ENCODE measurements around the gene NCK2. TPM values are rescaled to one million over a fixed set of nuclear protein-coding genes. Genes with fewer than 3 reads are reported as not detected.

The NCK2 gene
- total RNA-seq, 1 donor from 2014 or later, result 82.9 TPM

DNA sequence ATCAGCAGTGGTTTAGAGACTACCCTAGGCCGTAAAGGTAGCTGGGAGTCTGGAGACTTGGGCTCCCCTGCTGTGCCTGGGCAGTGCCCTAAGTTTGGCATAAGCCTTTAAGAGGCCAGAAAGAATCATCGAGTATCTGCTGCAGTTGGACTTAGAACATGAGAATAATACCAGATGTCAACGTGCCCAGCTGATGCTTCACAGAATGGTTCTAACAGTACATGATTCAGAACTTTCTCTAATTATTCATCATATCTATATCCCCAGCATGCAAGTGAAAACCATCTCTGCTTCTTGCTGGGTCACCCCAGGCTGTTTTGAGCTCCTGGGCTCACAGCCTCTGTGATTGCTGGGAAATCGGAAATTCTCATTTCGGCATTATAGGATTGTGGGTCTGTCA, 118.1 kb downstream of the NCK2 start:
- H3K36me3 ChIP-seq (ENCODE audit: control insufficient read depth, insufficient read depth, low read length), result no peaks in the 10 kb centered on the region
- TF ChIP-seq, protein P1, sequence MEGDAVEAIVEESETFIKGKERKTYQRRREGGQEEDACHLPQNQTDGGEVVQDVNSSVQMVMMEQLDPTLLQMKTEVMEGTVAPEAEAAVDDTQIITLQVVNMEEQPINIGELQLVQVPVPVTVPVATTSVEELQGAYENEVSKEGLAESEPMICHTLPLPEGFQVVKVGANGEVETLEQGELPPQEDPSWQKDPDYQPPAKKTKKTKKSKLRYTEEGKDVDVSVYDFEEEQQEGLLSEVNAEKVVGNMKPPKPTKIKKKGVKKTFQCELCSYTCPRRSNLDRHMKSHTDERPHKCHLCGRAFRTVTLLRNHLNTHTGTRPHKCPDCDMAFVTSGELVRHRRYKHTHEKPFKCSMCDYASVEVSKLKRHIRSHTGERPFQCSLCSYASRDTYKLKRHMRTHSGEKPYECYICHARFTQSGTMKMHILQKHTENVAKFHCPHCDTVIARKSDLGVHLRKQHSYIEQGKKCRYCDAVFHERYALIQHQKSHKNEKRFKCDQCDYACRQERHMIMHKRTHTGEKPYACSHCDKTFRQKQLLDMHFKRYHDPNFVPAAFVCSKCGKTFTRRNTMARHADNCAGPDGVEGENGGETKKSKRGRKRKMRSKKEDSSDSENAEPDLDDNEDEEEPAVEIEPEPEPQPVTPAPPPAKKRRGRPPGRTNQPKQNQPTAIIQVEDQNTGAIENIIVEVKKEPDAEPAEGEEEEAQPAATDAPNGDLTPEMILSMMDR (IDR thresholded peaks at IDR 0.05; ENCODE audit: insufficient read depth, low read length, poor library complexity, severe bottlenecking), result no peak
- DNase-seq (ENCODE audit: low read depth), result no peak
- no peaks in the 10 kb centered on the region for H3K27me3 ChIP-seq (ENCODE audit: control insufficient read depth, insufficient read depth, low read length)
- H3K4me3 ChIP-seq (ENCODE audit: low read depth, low read length), result no peak overlapping the region

DNA sequence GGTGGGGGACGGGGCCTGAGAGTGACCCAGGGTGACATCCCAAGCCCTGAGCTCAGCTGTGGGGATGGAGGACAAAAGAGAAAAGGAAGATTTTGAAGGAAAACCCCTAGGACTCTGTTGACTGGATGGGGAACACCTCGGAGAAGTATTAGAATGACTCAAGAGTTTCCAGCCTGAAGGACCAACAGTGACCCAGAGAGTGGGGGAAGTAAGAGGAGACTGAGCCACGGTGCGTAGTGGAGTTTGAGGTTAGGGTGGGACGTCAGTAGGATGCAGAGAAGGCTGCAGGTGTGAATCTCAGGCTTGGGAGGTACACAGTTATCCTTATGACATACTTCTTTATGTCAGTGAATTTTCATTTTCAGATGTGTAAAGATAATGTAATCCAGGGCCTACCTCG, 119.5 kb downstream of the NCK2 start:
- H3K27me3 ChIP-seq (ENCODE audit: control insufficient read depth, insufficient read depth, low read length), result no peaks in the 10 kb centered on the region
- no peak for DNase-seq (ENCODE audit: low read depth)
- no peaks in the 10 kb centered on the region for H3K36me3 ChIP-seq (ENCODE audit: control insufficient read depth, insufficient read depth, low read length)
- no peak overlapping the region for H3K4me3 ChIP-seq (ENCODE audit: low read depth, low read length)
- TF ChIP-seq, protein P1 (IDR thresholded peaks at IDR 0.05; ENCODE audit: insufficient read depth, low read length, poor library complexity, severe bottlenecking), result no peak

- no peak overlapping the region for H3K4me3 ChIP-seq (ENCODE audit: low read depth, low read length)
- DNase-seq (ENCODE audit: low read depth), result no peak
- TF ChIP-seq, protein P1 (IDR thresholded peaks at IDR 0.05; ENCODE audit: insufficient read depth, low read length, poor library complexity, severe bottlenecking), result no peak
- no peaks in the 10 kb centered on the region for H3K27me3 ChIP-seq (ENCODE audit: control insufficient read depth, insufficient read depth, low read length)
- H3K36me3 ChIP-seq (ENCODE audit: control insufficient read depth, insufficient read depth, low read length), result no peaks in the 10 kb centered on the region
These were observed 120.7 kb downstream of the NCK2 start for GRCh38 chr2:105865222-105865913.

- H3K27me3 ChIP-seq (ENCODE audit: control insufficient read depth, insufficient read depth, low read length), result no peaks in the 10 kb centered on the region
- H3K36me3 ChIP-seq (ENCODE audit: control insufficient read depth, insufficient read depth, low read length), result no peaks in the 10 kb centered on the region
- no peak overlapping the region for H3K4me3 ChIP-seq (ENCODE audit: low read depth, low read length)
- peak; percentile 19 for DNase-seq (ENCODE audit: low read depth)
- TF ChIP-seq, protein P1 (IDR thresholded peaks at IDR 0.05; ENCODE audit: insufficient read depth, low read length, poor library complexity, severe bottlenecking), result no peak
These were observed 121.8 kb downstream of the NCK2 start for GRCh38 chr2:105866216-105867185.

DNA sequence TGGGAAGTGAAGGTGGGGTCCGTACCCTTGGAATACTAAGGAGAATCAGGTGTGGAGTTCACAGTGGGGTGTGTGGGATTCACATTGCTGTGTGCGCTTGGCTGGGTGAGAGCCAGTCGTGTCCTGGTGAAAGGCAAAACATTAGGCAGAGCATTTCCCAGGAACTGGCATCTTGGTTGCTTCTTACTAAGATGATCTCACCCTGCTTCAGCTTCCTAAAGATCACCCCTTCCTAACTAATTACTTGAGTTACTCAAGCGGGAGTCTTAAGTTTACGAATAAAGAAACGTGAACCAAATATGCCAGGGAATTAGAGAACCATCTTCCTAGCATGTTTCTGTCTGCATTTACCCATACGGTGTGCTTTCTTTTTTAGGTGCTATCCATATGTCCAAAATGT, 122.9 kb downstream of the NCK2 start:
- TF ChIP-seq, protein P1 (IDR thresholded peaks at IDR 0.05; ENCODE audit: insufficient read depth, low read length, poor library complexity, severe bottlenecking), result no peak
- DNase-seq (ENCODE audit: low read depth), result peak; percentile 21
- H3K36me3 ChIP-seq (ENCODE audit: control insufficient read depth, insufficient read depth, low read length), result no peaks in the 10 kb centered on the region
- H3K4me3 ChIP-seq (ENCODE audit: low read depth, low read length), result no peak overlapping the region
- no peaks in the 10 kb centered on the region for H3K27me3 ChIP-seq (ENCODE audit: control insufficient read depth, insufficient read depth, low read length)
